GM18951 (cell line): ENCODE measurements around the gene ATXN1.
"Not testable (repeated sequence)": the region's sequence is repeated elsewhere in the genome, so short reads cannot be mapped to it uniquely, and the experiment has no call there.

Source experiments
- POLR2A ChIP-seq: IDR thresholded peaks from 4 replicates; pipeline ENCODE4 v1.6.1; 2011; ENCODE audit warnings: mild to moderate bottlenecking; ENCODE audit not compliant: insufficient read length, insufficient read depth; ENCODE audit errors: extremely low read depth
- in situ Hi-C: fragments of 300-500 bp; cut with MboI; formaldehyde crosslinking; loops from one replicate; pipeline ENCODE4 v1.12.0; 2022; ENCODE audit warnings: low sequenced_read_pairs, mixed read lengths, inconsistent platforms; ENCODE audit not compliant: unreplicated experiment

The ATXN1 gene

DNA sequence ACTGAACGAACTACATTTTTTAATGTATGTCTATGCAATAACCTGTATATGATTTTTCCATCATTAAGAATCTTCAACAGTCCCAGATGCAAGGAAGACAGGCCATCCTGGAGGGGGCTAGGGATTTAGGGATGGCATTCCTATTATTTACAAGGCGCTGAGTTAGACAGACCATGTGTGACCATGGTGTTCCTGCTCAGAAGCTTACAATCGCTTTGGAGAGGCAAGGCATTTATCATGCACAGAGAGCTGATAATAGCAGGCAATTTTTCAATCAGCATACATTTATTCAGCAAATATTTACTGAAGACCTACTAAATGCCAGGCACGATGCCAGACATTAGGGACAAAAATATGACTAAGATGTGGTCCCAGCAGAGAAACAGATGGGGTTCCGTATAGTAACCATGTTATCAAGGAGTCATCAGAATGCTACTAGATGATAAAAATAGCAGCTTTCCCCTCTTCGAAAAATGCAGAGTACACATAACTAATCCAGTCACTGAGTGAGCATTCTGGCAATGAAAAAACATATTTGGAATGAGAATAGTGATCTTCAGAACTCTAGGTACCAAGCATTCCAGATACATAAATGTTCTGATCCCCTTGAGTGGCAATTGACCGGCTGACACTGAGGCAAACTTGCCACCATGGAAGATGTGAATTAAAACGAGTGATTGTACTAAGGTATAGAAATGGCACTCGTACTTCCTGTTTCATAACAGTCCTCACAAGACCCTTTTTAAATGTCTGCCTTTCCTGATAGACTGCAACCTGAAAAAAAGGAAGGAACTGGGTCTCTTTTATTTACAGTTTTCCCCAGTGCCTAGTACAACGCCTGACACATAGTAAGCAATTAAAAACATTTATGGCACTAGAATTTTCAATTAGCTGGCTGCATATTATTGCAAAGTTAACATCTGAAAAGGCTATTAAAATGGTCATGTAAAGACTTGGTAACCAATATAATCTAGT, 135.7 kb downstream of the ATXN1 start:
- in situ Hi-C loops: no loop called here
- no peak for TF ChIP-seq POLR2A

- TF ChIP-seq POLR2A: no peak
- in situ Hi-C loops: no loop called here
Observed at GRCh38 chr6:16624636-16625290, 136.5 kb downstream of the ATXN1 start.

- no peak for TF ChIP-seq POLR2A
- in situ Hi-C loops: no loop called here
Observed at GRCh38 chr6:16623731-16624130, 137.5 kb downstream of the ATXN1 start.

GRCh38 chr6:16623029-16623653, 138.1 kb downstream of the ATXN1 start:
- in situ Hi-C loops: no loop called here
- no peak for TF ChIP-seq POLR2A

DNA sequence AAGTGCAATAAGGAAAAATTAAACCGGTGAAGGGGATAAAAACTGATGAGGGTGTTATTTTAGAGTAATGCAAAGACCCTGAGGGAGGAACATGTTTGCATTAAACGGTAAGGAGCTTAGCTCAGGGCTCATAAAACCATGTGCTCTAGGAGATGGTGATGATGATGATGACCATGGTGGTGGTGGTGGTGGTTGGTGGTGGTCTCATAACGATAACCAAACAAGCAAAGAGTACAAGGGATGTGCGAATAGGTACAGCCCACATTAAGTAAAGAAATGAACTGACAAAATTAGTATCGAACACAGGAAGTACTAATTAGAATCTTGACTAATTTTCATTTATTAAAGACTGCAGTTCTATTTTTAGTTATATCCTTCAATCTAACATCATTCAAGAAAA, 139.1 kb downstream of the ATXN1 start:
- in situ Hi-C loops: no loop called here
- no peak for TF ChIP-seq POLR2A

- in situ Hi-C loops: no loop called here
- no peak for TF ChIP-seq POLR2A
Observed at GRCh38 chr6:16621002-16621401, 140.3 kb downstream of the ATXN1 start.

DNA sequence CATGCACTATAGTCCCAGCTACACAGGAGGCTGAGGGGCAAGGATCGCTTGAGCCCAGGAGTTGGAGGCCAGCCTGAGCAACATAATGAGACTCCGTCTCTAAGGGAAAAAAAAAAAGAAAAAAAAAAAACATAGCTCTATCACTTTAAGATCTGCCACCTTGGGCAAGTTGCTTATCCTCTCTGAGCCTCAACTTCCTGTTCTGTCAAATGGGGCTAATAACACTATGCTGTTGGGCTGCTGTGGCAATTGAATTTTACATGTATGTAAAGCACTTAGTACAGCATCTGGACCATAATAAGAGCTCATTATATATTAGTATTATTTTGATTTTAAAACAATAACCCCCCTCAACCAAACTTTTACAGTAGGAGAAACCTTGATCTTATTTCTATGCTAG, 141.5 kb downstream of the ATXN1 start:
- TF ChIP-seq POLR2A: no peak

GRCh38 chr6:16618962-16619361, 142.3 kb downstream of the ATXN1 start:
- in situ Hi-C loops: no loop called here
- no peak for TF ChIP-seq POLR2A

More for the DNA sequence above, 141.5 kb downstream of the ATXN1 start:
- in situ Hi-C loops: no loop called here

- in situ Hi-C loops: not testable (repeated sequence)
Observed at GRCh38 chr6:16615215-16615614, 146.0 kb downstream of the ATXN1 start.

DNA sequence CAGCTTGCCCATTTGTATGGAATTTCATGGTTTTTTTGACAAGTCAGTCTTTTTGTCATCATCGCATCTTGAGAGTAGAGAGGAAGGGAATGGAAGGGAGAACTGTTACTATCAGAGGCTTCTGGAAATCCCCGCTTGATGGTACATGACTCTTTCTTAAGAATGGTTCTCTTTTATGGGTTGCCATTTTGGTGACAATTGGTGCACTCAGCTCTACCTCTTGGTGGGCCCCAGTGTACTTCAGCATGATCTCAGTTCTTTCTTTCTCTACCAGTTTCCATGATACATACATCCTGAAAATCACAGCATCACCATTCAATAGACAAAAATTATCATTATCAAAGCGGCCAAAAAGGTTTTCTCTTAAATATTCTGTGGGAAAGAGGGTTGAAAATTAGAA, 147.1 kb downstream of the ATXN1 start:
- in situ Hi-C loops: not testable (repeated sequence)

GRCh38 chr6:16613504-16613903, 147.8 kb downstream of the ATXN1 start:
- in situ Hi-C loops: not testable (repeated sequence)

DNA sequence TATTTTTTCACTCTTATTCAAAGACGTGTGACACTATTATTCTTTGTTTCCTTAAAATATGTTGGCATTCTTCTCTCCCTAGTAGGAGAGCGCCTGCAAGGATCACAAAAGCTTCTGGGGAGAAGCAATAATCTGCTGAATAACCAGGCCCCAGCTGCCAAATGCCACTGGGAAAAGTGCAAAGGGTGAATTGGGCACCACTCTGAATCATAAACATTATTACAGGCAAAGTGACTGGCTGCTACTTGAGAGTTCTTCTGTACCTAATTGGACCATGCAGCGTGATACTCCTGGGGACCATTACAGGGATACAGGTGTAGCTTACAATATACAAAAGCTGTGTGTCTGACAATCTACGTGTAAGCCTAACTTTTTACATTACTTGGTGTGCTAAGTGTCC, 152.8 kb downstream of the ATXN1 start:
- in situ Hi-C loops: no loop called here
- no peak for TF ChIP-seq POLR2A

DNA sequence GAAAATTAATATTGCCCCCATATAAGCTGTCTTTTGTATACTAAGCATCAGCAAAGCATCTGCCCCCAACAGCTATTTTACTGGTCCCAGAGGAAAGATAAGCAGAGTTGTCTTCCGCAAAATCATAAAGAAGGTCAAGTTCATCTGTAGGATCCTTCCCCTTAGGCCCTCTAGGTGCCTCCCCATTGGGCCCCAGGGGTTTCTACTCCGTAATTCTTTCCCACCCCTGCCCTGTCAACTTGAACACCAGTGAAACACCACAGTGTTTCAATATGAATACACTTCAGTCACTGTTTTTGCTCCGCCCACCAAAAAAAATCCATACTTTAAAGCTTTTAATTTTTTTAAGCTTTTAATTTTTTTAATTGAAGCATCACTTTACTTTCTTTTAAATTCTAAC, 159.2 kb downstream of the ATXN1 start:
- TF ChIP-seq POLR2A: no peak
- in situ Hi-C loops: no loop called here

DNA sequence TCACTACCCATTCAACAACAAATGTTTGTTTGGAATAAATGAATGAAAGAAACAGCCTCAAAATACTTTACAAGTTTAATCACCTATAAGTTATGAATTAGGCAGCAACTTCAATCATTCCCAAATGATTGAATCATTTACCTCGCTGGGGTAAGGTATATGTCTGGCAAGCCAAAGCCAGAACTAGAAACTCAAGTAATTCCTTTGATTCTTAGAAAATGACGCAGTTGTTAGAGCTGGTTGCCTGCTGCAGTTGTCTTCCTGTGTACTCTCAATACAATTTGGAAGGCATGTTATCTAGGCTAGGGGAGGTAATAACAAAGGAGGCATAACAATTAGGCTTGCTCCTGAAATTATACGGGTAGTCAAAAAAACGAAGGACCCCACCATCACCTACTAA, 160.6 kb downstream of the ATXN1 start:
- TF ChIP-seq POLR2A: no peak
- in situ Hi-C loops: no loop called here
